ENCODE measurements around the gene TNF. TPM values are rescaled to one million over a fixed set of nuclear protein-coding genes. Genes with fewer than 3 reads are reported as not detected.
A peak's percentile ranks its signal among the peaks of the same experiment; 100 is the strongest.

TNF gene
- total RNA-seq, 2 experiments from 2014 or later: 89.2 to 92.5 TPM

DNA sequence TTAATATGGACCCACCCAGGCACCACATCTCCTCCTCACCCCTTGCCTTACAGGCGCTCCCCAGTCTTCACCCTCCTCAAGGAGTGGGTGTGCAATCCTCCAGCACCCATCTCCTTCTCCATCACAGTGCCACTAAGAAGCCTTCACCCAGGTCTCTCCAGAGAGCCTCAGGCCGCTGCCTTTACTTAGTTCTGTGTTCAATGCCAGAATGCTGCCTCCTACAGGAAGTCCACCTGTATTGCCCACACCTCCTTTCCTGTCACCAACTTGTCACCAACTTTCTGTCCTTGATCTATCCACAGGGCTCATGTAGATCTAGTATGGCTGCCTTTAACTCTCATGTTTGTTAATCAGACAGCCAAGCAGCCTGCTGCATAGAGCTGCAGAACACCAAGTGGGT is 10.1 kb downstream of the TNF start:
- intact Hi-C loops (cut with micrococcal nuclease): no loop called here
- Mint-ChIP-seq H3K36me3 (ENCODE audit: low read depth) (peaks cover 40% of the 10 kb centered on the region), H3K4me1 (ENCODE audit: low read depth) (peaks cover 61% of the 10 kb centered on the region), H3K27ac (peak overlapping the region; percentile 96), H3K4me3 (peak overlapping the region; percentile 76), H3K9me3 (no peaks in the 10 kb centered on the region), H3K27me3 (no peaks in the 10 kb centered on the region)
- TF ChIP-seq, protein P1, sequence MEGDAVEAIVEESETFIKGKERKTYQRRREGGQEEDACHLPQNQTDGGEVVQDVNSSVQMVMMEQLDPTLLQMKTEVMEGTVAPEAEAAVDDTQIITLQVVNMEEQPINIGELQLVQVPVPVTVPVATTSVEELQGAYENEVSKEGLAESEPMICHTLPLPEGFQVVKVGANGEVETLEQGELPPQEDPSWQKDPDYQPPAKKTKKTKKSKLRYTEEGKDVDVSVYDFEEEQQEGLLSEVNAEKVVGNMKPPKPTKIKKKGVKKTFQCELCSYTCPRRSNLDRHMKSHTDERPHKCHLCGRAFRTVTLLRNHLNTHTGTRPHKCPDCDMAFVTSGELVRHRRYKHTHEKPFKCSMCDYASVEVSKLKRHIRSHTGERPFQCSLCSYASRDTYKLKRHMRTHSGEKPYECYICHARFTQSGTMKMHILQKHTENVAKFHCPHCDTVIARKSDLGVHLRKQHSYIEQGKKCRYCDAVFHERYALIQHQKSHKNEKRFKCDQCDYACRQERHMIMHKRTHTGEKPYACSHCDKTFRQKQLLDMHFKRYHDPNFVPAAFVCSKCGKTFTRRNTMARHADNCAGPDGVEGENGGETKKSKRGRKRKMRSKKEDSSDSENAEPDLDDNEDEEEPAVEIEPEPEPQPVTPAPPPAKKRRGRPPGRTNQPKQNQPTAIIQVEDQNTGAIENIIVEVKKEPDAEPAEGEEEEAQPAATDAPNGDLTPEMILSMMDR (IDR thresholded peaks at IDR 0.05): peak; percentile 74
- ChIA-PET CTCF (interaction anchor here (1.2 to 56.2 kb wide), 3 partner anchors 7 to 31 kb away, joined by 3 to 2542 read pairs (median 2542); partner anchors contain the start of genes ATP6V1G2, DDX39B, LST1 and LTA), POLR2A (interaction anchor here (0.8 to 35.7 kb wide), 6 partner anchors 2 to 44 kb away, joined by 3 to 1181 read pairs (median 16); partner anchors contain the start of genes DDX39B, LST1, LTA and LTB)
- DNase-seq (peak; percentile 74), ATAC-seq (peak; percentile 42)

DNA sequence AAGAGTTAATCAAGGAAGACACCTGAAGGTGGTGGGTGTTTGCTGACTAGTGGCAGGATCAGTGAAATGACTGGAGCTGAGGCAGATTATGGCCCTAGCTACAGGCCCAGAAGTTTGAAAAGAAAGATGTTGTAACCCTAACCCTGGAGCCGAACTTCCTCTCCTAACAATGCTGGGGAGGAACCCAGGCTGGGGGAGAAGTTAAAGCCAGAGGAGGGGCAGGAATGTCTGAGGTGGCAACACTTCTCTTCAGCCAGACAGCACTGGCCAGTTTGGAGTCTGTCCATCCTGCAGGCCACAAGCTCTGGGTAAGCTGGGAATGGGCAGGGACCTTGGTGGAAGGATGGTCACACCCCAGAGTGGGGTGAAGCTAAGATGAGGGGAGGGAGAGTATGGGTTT is 10.6 kb downstream of the TNF start, which contains the start of gene LST1:
Gene LST1, plus strand, starts transcription at position 270 of the 400 bp plus-strand sequence. CDS start 1,023 bp downstream, outside the sequence.
- peak; percentile 14 for ATAC-seq
- H3K4me1 Mint-ChIP-seq (ENCODE audit: low read depth): peaks cover 63% of the 10 kb centered on the region
- POLR2A ChIA-PET: interaction anchor here (0.8 to 35.7 kb wide), 5 partner anchors 2 to 45 kb away, joined by 3 to 1181 read pairs (median 26); partner anchors contain the start of genes DDX39B, LST1, LTA and LTB
- H3K36me3 Mint-ChIP-seq (ENCODE audit: low read depth): peaks cover 38% of the 10 kb centered on the region
- no peaks in the 10 kb centered on the region for H3K27me3 Mint-ChIP-seq
- H3K27ac Mint-ChIP-seq: peak within 1 kb of the TSS; percentile 96
- no peak for DNase-seq
- intact Hi-C loops (cut with micrococcal nuclease): no loop called here
- TF ChIP-seq, protein P1 (IDR thresholded peaks at IDR 0.05): no peak
- CTCF ChIA-PET: interaction anchor here (1.2 to 56.2 kb wide), 3 partner anchors 6 to 31 kb away, joined by 3 to 2542 read pairs (median 2542); partner anchors contain the start of genes ATP6V1G2, DDX39B, LST1 and LTA
- peak within 1 kb of the TSS; percentile 76 for H3K4me3 Mint-ChIP-seq
- H3K9me3 Mint-ChIP-seq: no peaks in the 10 kb centered on the region

DNA sequence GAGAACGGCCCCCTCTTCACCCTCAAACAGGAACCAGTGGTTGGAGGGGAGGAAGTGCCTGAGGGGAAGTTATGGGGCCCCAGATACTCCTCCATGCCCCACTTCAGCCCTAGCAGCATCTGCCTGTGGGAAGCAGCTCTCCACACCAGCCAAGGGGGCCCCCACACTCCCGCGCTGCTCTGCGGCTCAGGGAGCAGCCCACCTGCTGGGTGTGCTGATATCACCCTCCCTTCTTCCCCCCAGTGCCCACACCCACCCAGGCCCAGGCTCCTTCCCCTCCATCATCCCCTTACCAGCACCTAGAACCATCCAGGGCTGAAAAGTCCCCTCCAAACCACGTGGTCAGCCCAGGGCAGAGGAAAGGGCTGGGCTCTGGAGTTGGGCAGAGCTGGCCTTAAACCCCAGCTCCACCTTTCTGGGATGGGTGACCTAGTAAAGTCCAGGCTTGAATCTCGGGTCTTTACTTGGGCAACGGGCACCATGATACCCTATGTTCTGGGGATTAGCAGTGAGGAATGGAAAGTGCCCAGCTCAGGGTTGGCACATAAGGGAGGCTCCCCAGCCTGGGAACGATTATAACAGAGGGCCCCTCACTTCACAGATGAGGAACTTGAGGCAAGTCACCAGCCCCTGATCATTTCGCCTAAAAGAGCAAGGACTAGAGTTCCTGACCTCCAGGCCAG is 11.4 kb downstream of the TNF start:
- Mint-ChIP-seq H3K9me3 (no peaks in the 10 kb centered on the region), H3K27me3 (no peaks in the 10 kb centered on the region), H3K4me3 (peak overlapping the region; percentile 76), H3K4me1 (ENCODE audit: low read depth) (peaks cover 65% of the 10 kb centered on the region), H3K27ac (peak overlapping the region; percentile 96), H3K36me3 (ENCODE audit: low read depth) (peaks cover 30% of the 10 kb centered on the region)
- POLR2A ChIA-PET: interaction anchor here (0.9 to 35.7 kb wide), 9 partner anchors 3 to 277 kb away, joined by 3 to 1181 read pairs (median 4); partner anchors contain the start of genes ATP6V1G2, DDX39B, GPANK1 and LST1
- ATAC-seq: peak; percentile 36
- TF ChIP-seq, protein P1 (IDR thresholded peaks at IDR 0.05): no peak
- CTCF ChIA-PET: interaction anchor here (1.4 to 56.2 kb wide), 3 partner anchors 5 to 92 kb away, joined by 3 to 2542 read pairs (median 2542); partner anchors contain the start of genes ATP6V1G2, DDX39B, LST1 and LTA
- intact Hi-C loops (cut with micrococcal nuclease): no loop called here
- peak; percentile 57 for DNase-seq

DNA sequence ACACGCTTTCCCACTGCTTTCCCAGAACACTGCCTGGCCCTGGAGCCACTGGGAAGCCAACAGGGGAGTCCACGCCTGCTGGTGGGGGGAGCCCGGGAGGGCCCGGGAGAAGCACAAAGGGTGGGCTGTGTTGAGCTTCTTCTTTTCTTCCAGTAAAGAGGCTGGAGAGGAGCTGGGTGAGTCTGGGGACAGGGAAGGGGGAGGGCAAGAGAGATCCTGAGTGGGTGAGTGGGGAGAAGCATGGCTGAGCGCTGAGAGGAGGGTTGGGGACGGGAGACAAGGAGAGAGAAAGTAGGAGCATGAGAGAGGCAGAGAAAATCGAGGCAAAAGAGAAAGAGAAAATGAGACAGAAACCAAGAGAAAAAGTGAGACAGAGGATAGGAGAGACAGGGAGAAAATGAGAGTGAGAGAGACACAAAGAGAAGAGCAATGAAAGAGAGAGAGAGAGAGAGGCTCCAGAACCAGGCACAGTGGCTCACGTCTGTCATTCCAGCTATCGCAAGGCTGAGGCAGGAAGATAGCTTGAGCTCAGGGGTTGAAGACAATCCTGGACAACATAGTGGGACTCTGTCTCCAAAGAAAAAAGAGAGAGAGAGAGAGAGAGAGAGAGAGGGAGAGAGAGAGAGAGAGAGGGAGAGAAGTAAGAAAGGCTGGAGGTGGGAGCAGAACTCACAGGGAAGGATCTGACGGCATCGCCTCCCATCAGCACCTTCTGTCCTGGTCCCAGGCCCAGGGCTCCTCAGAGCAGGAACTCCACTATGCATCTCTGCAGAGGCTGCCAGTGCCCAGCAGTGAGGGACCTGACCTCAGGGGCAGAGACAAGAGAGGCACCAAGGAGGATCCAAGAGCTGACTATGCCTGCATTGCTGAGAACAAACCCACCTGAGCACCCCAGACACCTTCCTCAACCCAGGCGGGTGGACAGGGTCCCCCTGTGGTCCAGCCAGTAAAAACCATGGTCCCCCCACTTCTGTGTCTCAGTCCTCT is 12.7 kb downstream of the TNF start:
- DNase-seq (no peak), ATAC-seq (peak; percentile 13)
- peak overlapping the region; percentile 96 for H3K27ac Mint-ChIP-seq
- H3K4me1 Mint-ChIP-seq (ENCODE audit: low read depth): peaks cover 67% of the 10 kb centered on the region
- H3K36me3 Mint-ChIP-seq (ENCODE audit: low read depth): peaks cover 20% of the 10 kb centered on the region
- H3K4me3 Mint-ChIP-seq: peak overlapping the region; percentile 76
- ChIA-PET POLR2A (interaction anchor here (0.5 to 35.7 kb wide), 10 partner anchors 4 to 208 kb away, joined by 3 to 1181 read pairs (median 4); partner anchors contain the start of genes ATP6V1G2, DDX39B, GPANK1 and LST1), CTCF (interaction anchor here (1.4 to 56.2 kb wide), 3 partner anchors 4 to 93 kb away, joined by 3 to 2542 read pairs (median 2542); partner anchors contain the start of genes ATP6V1G2, DDX39B, LST1 and LTA)
- no peaks in the 10 kb centered on the region for H3K9me3 Mint-ChIP-seq
- TF ChIP-seq, protein P1 (IDR thresholded peaks at IDR 0.05): no peak
- no peaks in the 10 kb centered on the region for H3K27me3 Mint-ChIP-seq
- intact Hi-C loops (cut with micrococcal nuclease): no loop called here

Data from activated CD8-positive, alpha-beta T cell treated with anti-CD3 and anti-CD28 coated beads for 36 hours (primary cell).